Activated CD8-positive, alpha-beta memory T cell treated with anti-CD3 and anti-CD28 coated beads for 1 hour (primary cell): Measurements from ENCODE around the gene ZBTB1.

Experiments
- DNase-seq, 2 donors: peaks; one replicate each; pipeline ENCODE4 v3.0.0-alpha.2; 2020; ENCODE audit warnings: low read depth in 1 of 2; ENCODE audit errors: extremely low read depth in 1 of 2

ZBTB1 gene

GRCh38 chr14:64504310-64504896 is at the start of gene ZBTB1:
Gene ZBTB1 (plus strand): TSS chr14:64504770. CDS start chr14:64521505, 16,735 bp downstream.
- DNase-seq = peak; percentile 59 to 70

GRCh38 chr14:64459405-64460136 is 45.0 kb upstream of the ZBTB1 start:
- no peak for DNase-seq

- DNase-seq = no peak
Measured at GRCh38 chr14:64461221-64461620, 43.3 kb upstream of the ZBTB1 start.

- DNase-seq = no peak
Measured at GRCh38 chr14:64463195-64463594, 41.4 kb upstream of the ZBTB1 start.

GRCh38 chr14:64463873-64464272 is 40.7 kb upstream of the ZBTB1 start:
- no peak for DNase-seq

GRCh38 chr14:64464651-64465050 is 39.9 kb upstream of the ZBTB1 start:
- no peak for DNase-seq

GRCh38 chr14:64465191-64465822 is 39.3 kb upstream of the ZBTB1 start, which contains the start of gene AKAP5:
Gene AKAP5 (plus strand): TSS chr14:64465499. CDS start chr14:64468395, 2,896 bp downstream.
- peak in 1 of 2 donors; percentile 52 for DNase-seq

- no peak for DNase-seq
Measured at GRCh38 chr14:64465831-64466554, 38.6 kb upstream of the ZBTB1 start.

GRCh38 chr14:64467101-64467500 is 37.5 kb upstream of the ZBTB1 start:
- DNase-seq = no peak

- no peak for DNase-seq
Measured at GRCh38 chr14:64467566-64467965, 37.0 kb upstream of the ZBTB1 start.

- DNase-seq = no peak
Measured at GRCh38 chr14:64468451-64468850, 36.1 kb upstream of the ZBTB1 start.

GRCh38 chr14:64474041-64474440 is 30.5 kb upstream of the ZBTB1 start:
- DNase-seq = no peak

- DNase-seq = no peak
Measured at GRCh38 chr14:64474698-64475097, 29.9 kb upstream of the ZBTB1 start.

- DNase-seq = no peak
Measured at GRCh38 chr14:64475585-64476273, 28.8 kb upstream of the ZBTB1 start.

- no peak for DNase-seq
Measured at GRCh38 chr14:64476438-64476837, 28.1 kb upstream of the ZBTB1 start.

GRCh38 chr14:64478634-64479250 is 25.8 kb upstream of the ZBTB1 start:
- no peak for DNase-seq

GRCh38 chr14:64488590-64489099 is 15.9 kb upstream of the ZBTB1 start:
- DNase-seq = no peak

- no peak for DNase-seq
Measured at GRCh38 chr14:64491637-64492036, 12.9 kb upstream of the ZBTB1 start.

- DNase-seq = no peak
Measured at GRCh38 chr14:64493455-64493854, 11.1 kb upstream of the ZBTB1 start.

GRCh38 chr14:64495252-64495651 is 9.3 kb upstream of the ZBTB1 start:
- DNase-seq = no peak
